Cerebellar cortex (tissue), 1 donor: Measurements from ENCODE around the gene AASS.

Experiments used
- DNase-seq: peaks from one replicate; pipeline ENCODE4 v3.0.0-alpha.2; 2015; ENCODE audit warnings: low spot score

Gene AASS

GRCh38 chr7:122038904-122039303, 105.1 kb downstream of the AASS start:
- no peak for DNase-seq

- DNase-seq = no peak
These were observed 105.9 kb downstream of the AASS start for GRCh38 chr7:122038134-122038533.

GRCh38 chr7:122035876-122036275, 108.2 kb downstream of the AASS start:
- DNase-seq = no peak

- DNase-seq = no peak
These were observed 110.4 kb downstream of the AASS start for GRCh38 chr7:122033641-122034040.

GRCh38 chr7:122027058-122027457, 117.0 kb downstream of the AASS start:
- no peak for DNase-seq
